CD4-positive, CD25-positive, alpha-beta regulatory T cell (primary cell): ENCODE results near the gene KIF19. TPM values are rescaled to one million over a fixed set of nuclear protein-coding genes. Genes with fewer than 3 reads are reported as not detected.

Experiments
- ATAC-seq, 2 donors: fragments of 150-1000 bp; cut with Tn5 transposase; one replicate each; pipeline ENCODE4 v1.10.0; 2021; ENCODE audit warnings: low read depth in 2 of 2, moderate number of reproducible peaks in 2 of 2, moderate library complexity in 1 of 2
- DNase-seq, 3 donors: peaks; one replicate each; pipeline versions ENCODE4 v3.0.0 to v3.0.0-alpha.2; 2012 to 2022; ENCODE audit warnings: mixed read lengths in 1 of 3
- H3K27ac ChIP-seq: one replicate; pipeline ENCODE4 v1.7.0; 2013; ENCODE audit warnings: mild to moderate bottlenecking, low read length; ENCODE audit not compliant: insufficient read depth, poor library complexity, severe bottlenecking
- H3K27me3 ChIP-seq: one replicate; pipeline ENCODE4 v1.7.0; 2013; ENCODE audit warnings: low read length; ENCODE audit not compliant: control insufficient read depth, insufficient read depth
- H3K36me3 ChIP-seq: one replicate; pipeline ENCODE4 v1.7.0; 2013; ENCODE audit warnings: mild to moderate bottlenecking, low read length, moderate library complexity; ENCODE audit not compliant: control insufficient read depth, insufficient read depth
- H3K4me1 ChIP-seq: 2 replicates; pipeline ENCODE4 v1.7.0; 2013; ENCODE audit warnings: mild to moderate bottlenecking, low read length; ENCODE audit not compliant: insufficient read depth, control insufficient read depth, poor library complexity, severe bottlenecking
- H3K4me3 ChIP-seq: one replicate; pipeline ENCODE4 v1.7.0; 2013; ENCODE audit warnings: low read depth, mild to moderate bottlenecking, low read length, moderate library complexity
- H3K9me3 ChIP-seq, 2 experiments: 1 replicate in 1 of 2; 2 replicates in 1 of 2; pipeline ENCODE4 v1.7.0; 2013; ENCODE audit warnings: low read length in 2 of 2, mild to moderate bottlenecking in 1 of 2, moderate library complexity in 1 of 2; ENCODE audit not compliant: control insufficient read depth in 2 of 2
- H3K27ac Mint-ChIP-seq, 3 donors: one replicate each; pipeline ENCODE4 v1.8.0; 2020 to 2022; ENCODE audit warnings: mild to moderate bottlenecking in 3 of 3, mixed read lengths in 3 of 3, moderate library complexity in 2 of 3
- H3K27me3 Mint-ChIP-seq: one replicate; pipeline ENCODE4 v1.8.0; 2022; ENCODE audit warnings: mild to moderate bottlenecking, mixed read lengths
- H3K36me3 Mint-ChIP-seq: one replicate; pipeline ENCODE4 v1.8.0; 2020; ENCODE audit warnings: mixed read lengths
- H3K4me1 Mint-ChIP-seq, 4 donors: one replicate each; pipeline ENCODE4 v1.8.0; 2020 to 2022; ENCODE audit warnings: mixed read lengths in 4 of 4, mild to moderate bottlenecking in 1 of 4
- H3K4me3 Mint-ChIP-seq, 4 donors: one replicate each; pipeline ENCODE4 v1.8.0; 2020 to 2022; ENCODE audit warnings: mild to moderate bottlenecking in 4 of 4, mixed read lengths in 4 of 4, moderate library complexity in 3 of 4
- H3K9me3 Mint-ChIP-seq, 7 donors: one replicate each; pipeline ENCODE4 v1.8.0; 2020 to 2022; ENCODE audit warnings: mixed read lengths in 7 of 7, mild to moderate bottlenecking in 3 of 7, moderate library complexity in 2 of 7
- polyA plus RNA-seq, 4 donors: library from polyadenylated mRNA; unstranded; fragments of 300-500 nt; fragmentation: Illumina TruSeq; gene quantifications; one replicate each; pipeline ENCODE4 v1.2.3, GENCODE V29; 2021
- total RNA-seq: library from RNA; stranded (reverse); gene quantifications from one replicate; pipeline ENCODE4 v1.2.3, GENCODE V29; 2022

KIF19 gene
- total and polyA plus RNA-seq, 5 donors from 2014 or later: 1.2 to 1.8 (median 1.4) TPM

DNA sequence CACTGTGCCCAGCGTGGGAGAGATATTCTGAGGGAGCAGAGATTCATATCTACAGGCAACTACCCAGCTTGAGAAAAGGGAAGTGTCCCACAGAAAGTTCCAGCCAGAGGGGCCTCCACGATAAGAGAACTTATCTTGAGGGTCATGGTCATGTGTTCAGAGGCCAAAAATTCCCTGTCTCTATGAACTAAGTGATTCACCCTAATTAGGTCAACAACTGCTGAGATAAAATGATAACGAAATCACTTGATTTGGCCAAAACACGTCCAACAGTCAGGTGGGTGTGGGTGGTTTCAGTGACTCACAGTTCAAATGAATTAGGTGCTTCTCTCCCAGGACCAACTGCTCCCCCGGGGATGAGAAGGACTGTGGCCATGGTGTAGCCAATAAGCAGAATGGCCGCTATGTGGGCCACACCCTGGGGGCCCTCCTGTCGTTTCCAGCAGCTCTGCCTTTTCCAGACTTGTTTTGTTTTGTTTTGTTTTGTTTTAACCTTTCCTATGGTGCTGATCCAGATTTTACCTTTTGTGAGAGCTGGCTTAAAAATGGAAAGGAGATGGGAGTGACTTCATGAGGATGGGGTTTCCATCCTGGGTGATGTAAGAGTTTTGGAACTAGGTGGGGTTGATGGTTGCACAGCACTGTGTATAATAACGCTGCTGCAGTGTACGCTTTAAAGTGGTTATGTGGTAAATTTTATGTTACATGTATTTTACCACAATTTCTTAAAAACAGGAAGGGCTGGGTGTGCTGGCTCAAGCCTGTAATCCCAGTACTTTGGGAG is 43.2 kb upstream of the KIF19 start:
- DNase-seq: peak; percentile 44 to 93 (median 85)

DNA sequence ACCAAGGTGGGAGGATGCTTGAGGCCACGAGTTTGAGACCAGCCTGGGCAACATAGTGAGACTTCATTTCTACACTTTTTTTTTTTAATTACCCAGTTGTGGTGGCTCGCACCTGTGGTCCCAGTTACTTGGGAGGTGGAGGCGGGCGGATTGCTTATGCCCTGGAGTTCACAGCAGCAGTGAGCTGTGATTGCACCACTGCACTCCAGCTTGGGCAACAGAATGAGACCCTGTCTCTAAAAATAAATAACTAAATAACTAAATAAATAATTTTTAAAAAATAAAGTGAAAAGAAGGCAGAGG is 42.7 kb upstream of the KIF19 start:
- Histone ChIP-seq H3K4me3 (peak overlapping the region; percentile 29), H3K27me3 (no peaks in the 10 kb centered on the region), H3K4me1 (peaks cover 64% of the 10 kb centered on the region), H3K36me3 (no peaks in the 10 kb centered on the region), H3K9me3 (no peaks in the 10 kb centered on the region), H3K27ac (peak overlapping the region; percentile 84)
- Mint-ChIP-seq H3K27me3 (no peaks in the 10 kb centered on the region), H3K27ac (peak overlapping the region; percentile 99 to 100 (median 99)), H3K4me3 (peak overlapping the region; percentile 74 to 88 (median 80)), H3K4me1 (peaks cover 15 to 76% (median 40%) of the 10 kb centered on the region in 4 donors), H3K9me3 (peaks cover 0 to 2% (median 0%) of the 10 kb centered on the region in 7 donors), H3K36me3 (peaks cover 5% of the 10 kb centered on the region)
- no peak for ATAC-seq
- no peak for DNase-seq

More for the DNA sequence above, 43.2 kb upstream of the KIF19 start:
- H3K4me1 ChIP-seq: peaks cover 64% of the 10 kb centered on the region
- peaks cover 0 to 2% (median 0%) of the 10 kb centered on the region in 7 donors for H3K9me3 Mint-ChIP-seq
- H3K9me3 ChIP-seq: no peaks in the 10 kb centered on the region
- H3K27me3 Mint-ChIP-seq: no peaks in the 10 kb centered on the region
- no peaks in the 10 kb centered on the region for H3K27me3 ChIP-seq
- H3K36me3 Mint-ChIP-seq: peaks cover 5% of the 10 kb centered on the region
- H3K27ac Mint-ChIP-seq: peak overlapping the region; percentile 99 to 100 (median 99)
- no peaks in the 10 kb centered on the region for H3K36me3 ChIP-seq
- peak overlapping the region; percentile 29 for H3K4me3 ChIP-seq
- peak; percentile 75 to 78 for ATAC-seq
- H3K4me1 Mint-ChIP-seq: peaks cover 15 to 78% (median 40%) of the 10 kb centered on the region in 4 donors
- H3K27ac ChIP-seq: peak overlapping the region; percentile 84
- H3K4me3 Mint-ChIP-seq: peak overlapping the region; percentile 74 to 88 (median 80)

DNA sequence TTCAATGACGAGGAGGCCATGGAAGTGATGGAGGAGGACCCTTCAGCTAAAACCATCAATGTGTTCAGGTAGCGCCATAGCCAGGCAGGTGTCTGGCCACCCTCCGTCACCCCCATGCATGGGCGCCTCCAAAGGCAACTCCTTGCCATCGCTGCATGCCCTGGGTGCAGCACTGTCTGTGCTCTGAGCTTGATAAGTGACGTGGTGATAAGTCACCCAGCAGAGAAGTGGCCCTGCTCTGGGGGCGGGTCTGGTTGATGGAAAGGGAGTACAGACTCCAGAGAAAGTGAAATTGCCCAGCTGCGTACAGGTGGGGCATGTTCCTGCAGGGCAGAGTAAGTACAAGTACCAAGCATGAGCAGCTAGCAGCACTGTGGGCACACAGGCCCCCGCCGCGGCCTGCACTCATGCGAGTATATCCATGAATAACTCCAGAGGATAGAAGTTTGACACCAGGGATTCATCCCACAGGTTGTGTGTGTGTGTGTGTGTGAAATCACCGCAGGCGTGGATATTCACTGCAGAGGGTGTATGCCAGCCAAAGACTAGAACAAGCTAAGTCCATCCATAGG is 38.9 kb upstream of the KIF19 start:
- no peaks in the 10 kb centered on the region for H3K27me3 ChIP-seq
- H3K36me3 Mint-ChIP-seq: peaks cover 5% of the 10 kb centered on the region
- no peaks in the 10 kb centered on the region for H3K9me3 ChIP-seq
- H3K27ac Mint-ChIP-seq: peak overlapping the region in 2 of 3 donors; percentile 44 to 80
- no peak overlapping the region for H3K27ac ChIP-seq
- H3K4me3 Mint-ChIP-seq: no peak overlapping the region
- DNase-seq (no peak), ATAC-seq (no peak)
- H3K27me3 Mint-ChIP-seq: no peaks in the 10 kb centered on the region
- peaks cover 9 to 59% (median 36%) of the 10 kb centered on the region in 4 donors for H3K4me1 Mint-ChIP-seq
- H3K9me3 Mint-ChIP-seq: peaks cover 0 to 2% (median 0%) of the 10 kb centered on the region in 7 donors
- H3K4me3 ChIP-seq: no peak overlapping the region
- no peaks in the 10 kb centered on the region for H3K36me3 ChIP-seq
- peaks cover 36% of the 10 kb centered on the region for H3K4me1 ChIP-seq

DNA sequence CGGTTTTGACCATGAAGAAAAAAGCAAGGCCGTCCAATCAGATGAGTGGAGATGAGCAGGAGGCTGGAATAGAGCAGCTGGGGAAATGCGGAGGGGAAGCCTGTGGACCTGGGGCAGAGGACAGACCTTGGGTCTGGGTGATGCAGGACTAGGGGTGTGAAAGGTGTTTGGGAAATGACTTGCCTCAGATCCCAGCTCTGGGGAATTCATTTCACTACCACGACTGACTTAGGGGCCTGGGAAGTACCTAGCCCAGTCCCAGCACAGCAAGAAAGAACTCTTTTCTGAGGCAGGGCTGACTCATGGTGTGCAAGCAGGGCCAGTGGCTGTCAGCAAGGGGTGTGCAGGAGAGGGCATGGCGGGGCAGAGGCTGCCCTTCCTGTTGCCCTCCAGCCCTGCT is 37.2 kb upstream of the KIF19 start:
- ATAC-seq: no peak
- no peaks in the 10 kb centered on the region for H3K36me3 Mint-ChIP-seq

DNA sequence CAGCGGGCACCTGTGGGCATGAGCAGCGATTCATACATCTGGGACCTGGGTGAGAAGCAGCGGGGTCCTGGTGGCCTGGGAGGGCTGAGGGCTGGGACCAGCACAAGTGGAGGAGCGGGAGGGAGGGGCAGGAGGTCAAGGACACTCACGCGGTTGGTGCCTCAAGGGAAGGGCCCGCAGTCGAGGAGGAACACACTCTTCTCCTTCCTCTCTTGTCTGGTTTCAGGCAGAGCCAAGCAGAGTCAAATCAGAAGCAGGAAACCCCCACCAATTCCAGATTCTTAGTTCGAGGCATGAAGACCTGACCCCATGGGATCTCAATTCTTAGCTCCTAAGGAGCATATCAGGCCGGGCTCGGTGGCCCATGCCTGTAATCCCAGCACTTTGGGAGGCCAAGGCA is 36.3 kb upstream of the KIF19 start:
- Mint-ChIP-seq H3K27ac (peak overlapping the region in 1 of 3 donors; percentile 23), H3K4me3 (no peak overlapping the region), H3K27me3 (no peaks in the 10 kb centered on the region), H3K36me3 (no peaks in the 10 kb centered on the region), H3K4me1 (peaks cover 5 to 45% (median 24%) of the 10 kb centered on the region in 4 donors), H3K9me3 (peaks cover 0 to under 1% (median 0%) of the 10 kb centered on the region in 7 donors)
- H3K27me3 ChIP-seq: no peaks in the 10 kb centered on the region
- no peak overlapping the region for H3K27ac ChIP-seq
- H3K4me3 ChIP-seq: no peak overlapping the region
- no peaks in the 10 kb centered on the region for H3K9me3 ChIP-seq
- DNase-seq (no peak), ATAC-seq (no peak)
- peaks cover 10% of the 10 kb centered on the region for H3K4me1 ChIP-seq
- no peaks in the 10 kb centered on the region for H3K36me3 ChIP-seq

More for the DNA sequence above, 37.2 kb upstream of the KIF19 start:
- H3K27me3 Mint-ChIP-seq: no peaks in the 10 kb centered on the region
- Histone ChIP-seq H3K9me3 (no peaks in the 10 kb centered on the region), H3K27me3 (no peaks in the 10 kb centered on the region), H3K36me3 (no peaks in the 10 kb centered on the region), H3K4me3 (no peak overlapping the region), H3K27ac (no peak overlapping the region), H3K4me1 (peaks cover 19% of the 10 kb centered on the region)
- H3K9me3 Mint-ChIP-seq: no peaks in the 10 kb centered on the region
- no peak for DNase-seq
- peaks cover 5 to 45% (median 28%) of the 10 kb centered on the region in 4 donors for H3K4me1 Mint-ChIP-seq
- no peak overlapping the region for H3K4me3 Mint-ChIP-seq
- H3K27ac Mint-ChIP-seq: peak overlapping the region; percentile 34 to 87 (median 56)

DNA sequence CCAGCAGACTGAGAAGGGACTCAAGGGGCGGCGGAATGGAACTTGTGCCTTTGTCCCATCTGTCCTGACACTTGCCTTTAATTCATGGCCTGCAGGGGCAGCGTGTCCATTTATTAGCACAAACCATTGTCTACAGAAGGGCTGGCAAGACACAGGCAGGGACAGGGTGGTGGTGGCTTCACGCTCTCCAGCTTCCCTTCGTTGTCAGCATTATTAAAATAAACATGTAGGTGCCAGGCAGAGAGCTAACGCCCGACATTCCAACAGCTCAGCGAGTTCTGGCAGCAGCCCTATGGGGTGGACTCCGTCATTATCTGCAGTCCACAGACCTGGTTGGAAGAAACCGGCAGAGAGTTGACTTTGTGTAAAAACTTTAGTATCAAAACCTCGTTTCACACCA is 35.7 kb upstream of the KIF19 start:
- DNase-seq (no peak), ATAC-seq (no peak)
- no peak overlapping the region for H3K27ac ChIP-seq
- no peaks in the 10 kb centered on the region for H3K36me3 Mint-ChIP-seq
- H3K4me3 Mint-ChIP-seq: no peak overlapping the region
- H3K27me3 Mint-ChIP-seq: no peaks in the 10 kb centered on the region
- peak overlapping the region in 1 of 3 donors; percentile 69 for H3K27ac Mint-ChIP-seq
- H3K4me1 Mint-ChIP-seq: peaks cover 5 to 39% (median 21%) of the 10 kb centered on the region in 4 donors
- H3K9me3 ChIP-seq: no peaks in the 10 kb centered on the region
- H3K36me3 ChIP-seq: no peaks in the 10 kb centered on the region
- peaks cover 4% of the 10 kb centered on the region for H3K4me1 ChIP-seq
- H3K9me3 Mint-ChIP-seq: peaks cover 0 to 2% (median 0%) of the 10 kb centered on the region in 7 donors
- H3K4me3 ChIP-seq: no peak overlapping the region
- H3K27me3 ChIP-seq: no peaks in the 10 kb centered on the region

DNA sequence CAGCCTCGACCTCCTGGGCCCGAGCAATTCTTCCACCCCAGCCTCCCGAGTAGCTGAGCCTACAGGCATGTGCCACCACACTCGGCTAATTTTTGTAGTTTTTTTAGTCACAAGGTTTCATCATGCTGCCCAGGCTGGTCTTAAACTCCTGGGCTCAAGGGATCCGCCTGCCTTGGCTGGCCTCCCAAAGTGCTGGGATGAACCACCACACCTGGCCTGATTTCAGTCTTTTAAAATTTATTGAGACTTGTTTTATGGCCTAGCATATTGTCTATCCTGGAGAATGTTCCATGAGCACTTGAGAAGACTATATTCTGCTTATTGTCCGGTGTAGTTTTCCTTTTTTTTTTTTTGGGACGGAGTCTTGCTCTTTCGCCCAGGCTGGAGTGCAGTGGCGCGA is 33.5 kb upstream of the KIF19 start:
- no peaks in the 10 kb centered on the region for H3K27me3 Mint-ChIP-seq
- no peak overlapping the region for H3K27ac ChIP-seq
- peak overlapping the region in 2 of 3 donors; percentile 20 to 56 for H3K27ac Mint-ChIP-seq
- peaks cover 0 to 2% (median 0%) of the 10 kb centered on the region in 7 donors for H3K9me3 Mint-ChIP-seq
- H3K36me3 ChIP-seq: no peaks in the 10 kb centered on the region
- ATAC-seq (no peak), DNase-seq (no peak)
- H3K4me1 ChIP-seq: peaks cover 11% of the 10 kb centered on the region
- H3K36me3 Mint-ChIP-seq: no peaks in the 10 kb centered on the region
- H3K4me1 Mint-ChIP-seq: peaks cover 4 to 40% (median 25%) of the 10 kb centered on the region in 4 donors
- H3K4me3 ChIP-seq: no peak overlapping the region
- no peaks in the 10 kb centered on the region for H3K27me3 ChIP-seq
- H3K9me3 ChIP-seq: no peaks in the 10 kb centered on the region
- H3K4me3 Mint-ChIP-seq: no peak overlapping the region
